Colonic mucosa (tissue), 4 donors: ENCODE measurements around the gene VPS52. TPM values are rescaled to one million over a fixed set of nuclear protein-coding genes. Genes with fewer than 3 reads are reported as not detected.

ENCODE experiments used
- DNase-seq: peaks from one replicate; pipeline ENCODE4 v3.0.0-alpha.2; 2020
- H3K27ac ChIP-seq: fragments of 200-600 bp; one replicate; pipeline ENCODE4 v1.8.0; 2021
- H3K27me3 ChIP-seq: fragments of 200-600 bp; one replicate; pipeline ENCODE4 v1.8.0; 2021
- H3K36me3 ChIP-seq: fragments of 200-600 bp; one replicate; pipeline ENCODE4 v1.8.0; 2021
- H3K4me1 ChIP-seq: fragments of 200-600 bp; one replicate; pipeline ENCODE4 v1.8.0; 2021; ENCODE audit warnings: mild to moderate bottlenecking
- H3K4me3 ChIP-seq: fragments of 200-600 bp; one replicate; pipeline ENCODE4 v1.8.0; 2021
- H3K9ac ChIP-seq, 2 donors: one replicate each; pipeline ENCODE4 v1.7.0; 2013; ENCODE audit warnings: control low read depth in 2 of 2, low read depth in 2 of 2, low read length in 2 of 2
- H3K9me3 ChIP-seq: fragments of 200-600 bp; one replicate; pipeline ENCODE4 v1.8.0; 2021
- intact Hi-C: fragments of 100-400 bp; cut with DNase I; formaldehyde crosslinking; loops from one replicate; pipeline ENCODE4 v1.14.1; 2022
- total RNA-seq, 2 donors: library from RNA; stranded (reverse); fragmentation: NEBNext Ultra II Directional in 1 of 2; extraction: Animal tissue kit (Norgen Biotek cat#: 25700) in 1 of 2; gene quantifications; one replicate each; pipeline ENCODE4 v1.2.1, GENCODE V29; 2021
- TF ChIP-seq, protein P1 (sequence below): fragments of 200-600 bp; IDR thresholded peaks from one replicate; pipeline ENCODE4 v1.8.0; 2022; ENCODE audit warnings: antibody characterized with exemption, mild to moderate bottlenecking
- donor health status: healthy.
- donor health status: DM: no; HTN: no; CAD: no.
- donor health status: DM: no; HTN: no; CAD: no.

Gene VPS52
- total RNA-seq, 2 donors from 2014 or later, result 48.4 to 73.2 TPM

- peaks cover 5% of the 10 kb centered on the region for H3K4me1 ChIP-seq
- H3K27ac ChIP-seq, result peak overlapping the region; percentile 91
- TF ChIP-seq, protein P1, sequence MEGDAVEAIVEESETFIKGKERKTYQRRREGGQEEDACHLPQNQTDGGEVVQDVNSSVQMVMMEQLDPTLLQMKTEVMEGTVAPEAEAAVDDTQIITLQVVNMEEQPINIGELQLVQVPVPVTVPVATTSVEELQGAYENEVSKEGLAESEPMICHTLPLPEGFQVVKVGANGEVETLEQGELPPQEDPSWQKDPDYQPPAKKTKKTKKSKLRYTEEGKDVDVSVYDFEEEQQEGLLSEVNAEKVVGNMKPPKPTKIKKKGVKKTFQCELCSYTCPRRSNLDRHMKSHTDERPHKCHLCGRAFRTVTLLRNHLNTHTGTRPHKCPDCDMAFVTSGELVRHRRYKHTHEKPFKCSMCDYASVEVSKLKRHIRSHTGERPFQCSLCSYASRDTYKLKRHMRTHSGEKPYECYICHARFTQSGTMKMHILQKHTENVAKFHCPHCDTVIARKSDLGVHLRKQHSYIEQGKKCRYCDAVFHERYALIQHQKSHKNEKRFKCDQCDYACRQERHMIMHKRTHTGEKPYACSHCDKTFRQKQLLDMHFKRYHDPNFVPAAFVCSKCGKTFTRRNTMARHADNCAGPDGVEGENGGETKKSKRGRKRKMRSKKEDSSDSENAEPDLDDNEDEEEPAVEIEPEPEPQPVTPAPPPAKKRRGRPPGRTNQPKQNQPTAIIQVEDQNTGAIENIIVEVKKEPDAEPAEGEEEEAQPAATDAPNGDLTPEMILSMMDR, result no peak
- intact Hi-C loops, result loop anchor here (2.0 to 5.0 kb wide), 3 partner anchors 88 to 235 kb away; no protein-coding TSS in a partner anchor
- no peaks in the 10 kb centered on the region for H3K36me3 ChIP-seq
- DNase-seq, result peak; percentile 32
- H3K9me3 ChIP-seq, result no peaks in the 10 kb centered on the region
- H3K4me3 ChIP-seq, result peak overlapping the region; percentile 54
- H3K9ac ChIP-seq, result peak overlapping the region; percentile 93 to 95
- H3K27me3 ChIP-seq, result no peaks in the 10 kb centered on the region
Observed at GRCh38 chr6:33249732-33250630, 21.7 kb downstream of the VPS52 start.

DNA sequence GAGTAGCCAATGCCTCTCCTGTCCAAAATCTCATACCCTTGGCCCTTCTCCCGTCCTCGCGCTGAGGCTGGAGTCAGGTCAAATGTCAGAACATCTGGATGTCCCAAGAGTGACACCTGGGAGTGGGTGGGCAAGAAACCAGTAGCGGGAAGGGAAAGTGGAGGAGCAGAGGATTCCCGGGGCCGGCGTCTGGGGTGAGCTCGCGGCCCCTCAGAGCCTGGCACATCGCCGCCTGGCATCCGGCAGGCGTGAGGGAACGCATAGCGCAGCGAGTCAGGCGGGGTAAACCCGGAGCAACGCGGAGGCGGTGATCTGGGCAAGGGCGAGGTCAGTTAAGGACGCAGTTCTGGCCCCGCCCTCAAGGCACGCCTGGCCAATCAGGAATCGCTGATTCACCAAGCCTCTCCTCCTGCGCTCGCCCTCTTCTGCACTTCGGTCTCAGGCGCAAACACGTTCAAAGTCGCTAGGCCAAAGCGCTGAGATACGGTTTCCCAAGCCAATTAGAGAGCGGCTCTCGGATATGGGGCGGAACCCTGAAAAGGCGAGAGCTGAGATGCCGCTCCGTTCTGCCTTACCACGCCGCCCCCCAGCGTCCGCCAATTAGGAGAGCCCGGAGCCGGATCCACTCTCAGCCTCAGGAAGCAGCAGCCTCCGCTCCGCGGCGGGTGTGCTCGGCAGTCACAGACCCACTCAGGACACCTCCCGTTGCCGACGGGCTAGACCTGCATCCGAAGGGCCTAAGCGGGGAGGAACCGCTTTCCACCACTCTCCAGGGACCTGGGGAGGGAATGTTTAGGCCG lies 22.5 kb downstream of the VPS52 start:
- TF ChIP-seq, protein P1, result no peak
- intact Hi-C loops, result loop anchor here (2.0 to 5.0 kb wide), 3 partner anchors 87 to 234 kb away; no protein-coding TSS in a partner anchor

DNA sequence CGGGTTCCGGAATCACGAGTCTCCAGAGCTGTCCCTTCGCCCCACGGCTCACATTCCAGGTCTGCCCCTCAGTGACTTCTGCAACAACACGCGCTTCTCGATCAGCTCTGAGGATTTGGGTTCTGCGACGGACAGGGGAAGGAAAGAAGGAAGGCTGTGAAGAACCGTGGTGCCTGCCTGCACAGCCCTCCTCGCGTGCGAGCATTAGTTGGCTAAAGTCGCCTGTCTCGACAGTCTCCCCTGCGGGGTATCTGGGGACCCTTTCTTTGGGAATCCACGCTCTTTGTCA lies 23.1 kb downstream of the VPS52 start:
- no peaks in the 10 kb centered on the region for H3K36me3 ChIP-seq
- H3K4me1 ChIP-seq, result peaks cover 5% of the 10 kb centered on the region
- TF ChIP-seq, protein P1, result no peak
- H3K27me3 ChIP-seq, result no peaks in the 10 kb centered on the region
- no peaks in the 10 kb centered on the region for H3K9me3 ChIP-seq
- H3K9ac ChIP-seq, result peak overlapping the region; percentile 62 to 79
- no peak for DNase-seq
- intact Hi-C loops, result loop anchor here (2.0 to 5.0 kb wide), 3 partner anchors 86 to 234 kb away; no protein-coding TSS in a partner anchor
- peak overlapping the region; percentile 54 for H3K4me3 ChIP-seq
- H3K27ac ChIP-seq, result peak overlapping the region; percentile 91

More for the DNA sequence above, 22.5 kb downstream of the VPS52 start:
- Histone ChIP-seq H3K9ac (peak overlapping the region; percentile 93 to 95), H3K27ac (peak overlapping the region; percentile 91), H3K4me1 (peaks cover 5% of the 10 kb centered on the region), H3K4me3 (peak overlapping the region; percentile 54), H3K9me3 (no peaks in the 10 kb centered on the region), H3K36me3 (no peaks in the 10 kb centered on the region), H3K27me3 (no peaks in the 10 kb centered on the region)
- DNase-seq, result peak; percentile 98

GRCh38 chr6:33247977-33248642 lies 23.6 kb downstream of the VPS52 start:
- Histone ChIP-seq H3K27ac (peak overlapping the region; percentile 91), H3K9ac (peak overlapping the region in 1 of 2 donors; percentile 79), H3K9me3 (no peaks in the 10 kb centered on the region), H3K27me3 (no peaks in the 10 kb centered on the region), H3K4me3 (peak overlapping the region; percentile 54), H3K4me1 (peaks cover 5% of the 10 kb centered on the region), H3K36me3 (no peaks in the 10 kb centered on the region)
- intact Hi-C loops, result loop anchor here (2.0 to 5.0 kb wide), 3 partner anchors 86 to 233 kb away; no protein-coding TSS in a partner anchor
- TF ChIP-seq, protein P1, result peak; percentile 97
- peak; percentile 97 for DNase-seq

- H3K27ac ChIP-seq, result no peak overlapping the region
- no peaks in the 10 kb centered on the region for H3K9me3 ChIP-seq
- no peak overlapping the region for H3K4me3 ChIP-seq
- no peaks in the 10 kb centered on the region for H3K27me3 ChIP-seq
- DNase-seq, result no peak
- TF ChIP-seq, protein P1, result no peak
- H3K9ac ChIP-seq, result no peak overlapping the region
- intact Hi-C loops, result no loop called here
- H3K4me1 ChIP-seq, result no peaks in the 10 kb centered on the region
- no peaks in the 10 kb centered on the region for H3K36me3 ChIP-seq
Observed at GRCh38 chr6:33243476-33243875, 28.2 kb downstream of the VPS52 start.
